Esophagus squamous epithelium (tissue), 4 donors: Measurements from ENCODE around the gene TMEFF1.

Experiments used
- CTCF ChIP-seq, 6 experiments: fragments of 450-650 bp in 4 of 6; fragments of 200-600 bp in 2 of 6; sonication (generic) in 2 of 6; IDR thresholded peaks; one replicate each; pipeline ENCODE4 v1.5.1; 2016 to 2019; ENCODE audit warnings: antibody characterized with exemption in 6 of 6, mild to moderate bottlenecking in 4 of 6, moderate library complexity in 4 of 6
- POLR2A ChIP-seq, 4 donors: fragments of 450-650 bp; IDR thresholded peaks; one replicate each; pipeline ENCODE4 v1.6.1; 2017; ENCODE audit warnings: antibody characterized with exemption in 4 of 4, mild to moderate bottlenecking in 4 of 4, moderate library complexity in 3 of 4

DNA sequence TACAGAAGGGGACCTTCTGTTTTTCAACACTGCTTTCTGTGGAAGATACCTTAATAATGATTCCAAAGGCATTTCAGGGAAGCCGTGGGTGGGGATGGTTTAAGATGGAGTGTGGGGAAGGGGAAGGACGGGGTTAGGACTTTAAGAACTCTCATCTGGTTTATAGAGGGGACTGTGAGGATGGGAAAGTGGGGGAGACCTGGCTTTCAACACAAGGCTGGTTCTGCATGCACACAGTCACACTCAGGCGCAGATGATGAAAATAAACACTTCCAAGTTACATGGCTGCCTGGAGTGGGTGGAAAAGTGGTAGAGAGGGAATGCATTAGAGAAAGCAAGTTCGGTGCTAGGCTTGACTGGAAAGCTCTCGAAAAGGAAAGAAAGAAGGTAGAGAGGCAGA lies 41.1 kb upstream of the TMEFF1 start:
- TF ChIP-seq CTCF (IDR thresholded peaks at IDR 0.05) (no peak), POLR2A (IDR thresholded peaks at IDR 0.05) (no peak)
